AG08395 (cell line): Measurements from ENCODE around the gene NCF1.
"Not testable (repeated sequence)": the region's sequence is repeated elsewhere in the genome, so short reads cannot be mapped to it uniquely, and the experiment has no call there.

ENCODE experiments used
- DNase-seq: peaks from one replicate; pipeline ENCODE4 v3.0.0; 2012; ENCODE audit warnings: mixed read lengths, low spot score

The NCF1 gene

GRCh38 chr7:74788369-74789150, 14.7 kb downstream of the NCF1 start:
- not testable (repeated sequence) for DNase-seq

- not testable (repeated sequence) for DNase-seq
Measured at GRCh38 chr7:74789200-74789736, 15.5 kb downstream of the NCF1 start.

- DNase-seq, result not testable (repeated sequence)
Measured at GRCh38 chr7:74797848-74798622, 24.2 kb downstream of the NCF1 start.

- not testable (repeated sequence) for DNase-seq
Measured at GRCh38 chr7:74798644-74799043, 24.8 kb downstream of the NCF1 start.

GRCh38 chr7:74815882-74816281, 42.1 kb downstream of the NCF1 start:
- not testable (repeated sequence) for DNase-seq

GRCh38 chr7:74820146-74820805, 46.5 kb downstream of the NCF1 start:
- not testable (repeated sequence) for DNase-seq

GRCh38 chr7:74821259-74821658, 47.4 kb downstream of the NCF1 start:
- not testable (repeated sequence) for DNase-seq

GRCh38 chr7:74829959-74830358, 56.1 kb downstream of the NCF1 start:
- not testable (repeated sequence) for DNase-seq

- DNase-seq, result not testable (repeated sequence)
Measured at GRCh38 chr7:74830411-74830810, 56.6 kb downstream of the NCF1 start.
